DND-41 (cell line): Measurements from ENCODE around the gene FBXW7.

Experiments used
- ATAC-seq: fragments of 200-7000 bp; cut with Tn5 transposase; 3 replicates; pipeline ENCODE4 v1.9.1; 2021; ENCODE audit warnings: low read depth; ENCODE audit not compliant: insufficient read depth
- DNase-seq: peaks from one replicate; pipeline ENCODE4 v3.0.0-alpha.2; 2020
- H2AFZ ChIP-seq: 2 replicates; pipeline ENCODE4 v1.6.0; 2012; ENCODE audit warnings: low read depth, low read length
- H3K27ac ChIP-seq: 2 replicates; pipeline ENCODE4 v1.5.1; 2012; ENCODE audit warnings: low read length, inconsistent platforms
- H3K27me3 ChIP-seq: fragments of 200-600 bp; sonication (generic); 2 replicates; pipeline ENCODE4 v1.6.0; 2012; ENCODE audit warnings: low read length, mild to moderate bottlenecking, inconsistent platforms; ENCODE audit not compliant: insufficient read depth, poor library complexity
- H3K36me3 ChIP-seq: 2 replicates; pipeline ENCODE4 v1.5.1; 2012; ENCODE audit warnings: low read length, inconsistent platforms; ENCODE audit not compliant: insufficient read depth
- H3K4me1 ChIP-seq: 2 replicates; pipeline ENCODE4 v1.5.1; 2012; ENCODE audit warnings: mild to moderate bottlenecking, low read length; ENCODE audit not compliant: insufficient read depth
- H3K4me2 ChIP-seq: 2 replicates; pipeline ENCODE4 v1.6.0; 2012; ENCODE audit warnings: mild to moderate bottlenecking, moderate library complexity, low read length, inconsistent platforms; ENCODE audit not compliant: insufficient read depth
- H3K4me3 ChIP-seq, 2 experiments: fragments of 200-600 bp in 1 of 2; shearing (Covaris generic) in 1 of 2; 2 replicates each; pipeline ENCODE4 v1.5.1; 2012 to 2016; ENCODE audit warnings: inconsistent platforms in 2 of 2, low read length in 2 of 2, mild to moderate bottlenecking in 2 of 2, low read depth in 1 of 2, moderate library complexity in 1 of 2
- H3K79me2 ChIP-seq: 2 replicates; pipeline ENCODE4 v1.6.0; 2012; ENCODE audit warnings: low read length, inconsistent platforms; ENCODE audit not compliant: insufficient read depth
- H3K9ac ChIP-seq: 2 replicates; pipeline ENCODE4 v1.6.0; 2012; ENCODE audit warnings: low read depth, mild to moderate bottlenecking, inconsistent platforms, low read length, moderate library complexity
- H3K9me3 ChIP-seq: 2 replicates; pipeline ENCODE4 v1.5.1; 2012; ENCODE audit warnings: low read length, moderate library complexity, mild to moderate bottlenecking, inconsistent platforms; ENCODE audit not compliant: insufficient read depth, severe bottlenecking
- H4K20me1 ChIP-seq: 2 replicates; pipeline ENCODE4 v1.6.0; 2012; ENCODE audit warnings: low read length; ENCODE audit not compliant: insufficient read depth
- CTCF ChIP-seq: IDR thresholded peaks from 2 replicates; pipeline ENCODE4 v1.5.1; 2012; ENCODE audit warnings: borderline replicate concordance, low read length, moderate library complexity, mild to moderate bottlenecking; ENCODE audit not compliant: poor library complexity, severe bottlenecking; ENCODE audit errors: extremely low read depth
- EZH2 ChIP-seq: IDR thresholded peaks from 3 replicates; pipeline ENCODE4 v1.6.1; 2012; ENCODE audit warnings: borderline replicate concordance, low read depth, mild to moderate bottlenecking, moderate library complexity, low read length, inconsistent platforms; ENCODE audit not compliant: severe bottlenecking

FBXW7 gene

GRCh38 chr4:152516156-152516555 lies 19.7 kb downstream of the FBXW7 start:
- TF ChIP-seq CTCF = no peak
- no peaks in the 10 kb centered on the region for H3K27me3 ChIP-seq
- H3K9ac ChIP-seq = no peak overlapping the region
- peaks cover 12% of the 10 kb centered on the region; the same call in 1 of the 2 replicates for H4K20me1 ChIP-seq
- no peak overlapping the region for H3K27ac ChIP-seq
- H3K36me3 ChIP-seq = peaks cover 7% of the 10 kb centered on the region
- DNase-seq = no peak
- H3K9me3 ChIP-seq = no peaks in the 10 kb centered on the region
- H3K4me3 ChIP-seq = no peak overlapping the region
- H3K4me1 ChIP-seq = no peaks in the 10 kb centered on the region
- ATAC-seq = no peak
- peaks cover 77% of the 10 kb centered on the region for H3K79me2 ChIP-seq
- H2AFZ ChIP-seq = no peak overlapping the region
- H3K4me2 ChIP-seq = no peak overlapping the region

DNA sequence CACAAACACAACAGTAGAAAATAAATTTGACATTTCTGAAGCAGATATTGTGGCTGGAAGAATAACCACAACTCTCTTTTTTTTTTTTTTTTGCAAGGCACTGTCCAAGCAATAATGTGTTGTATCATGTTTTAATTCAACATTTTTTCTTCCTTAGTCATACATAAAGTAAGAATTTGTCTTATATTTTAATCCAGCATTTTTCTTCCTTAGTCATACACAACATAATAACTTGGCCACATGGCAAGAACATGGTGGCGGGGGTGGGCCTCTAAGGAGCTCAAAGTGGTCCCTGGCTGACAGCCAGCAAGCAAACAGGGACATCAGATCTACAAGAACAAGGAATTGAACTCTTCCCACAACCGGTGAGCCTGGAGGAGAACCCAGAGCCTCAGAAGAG lies 20.2 kb downstream of the FBXW7 start:
- Histone ChIP-seq H3K9me3 (no peaks in the 10 kb centered on the region), H3K79me2 (peaks cover 76% of the 10 kb centered on the region), H2AFZ (no peak overlapping the region), H3K4me1 (no peaks in the 10 kb centered on the region), H4K20me1 (peaks cover 12% of the 10 kb centered on the region; the same call in 1 of the 2 replicates), H3K9ac (no peak overlapping the region), H3K4me3 (no peak overlapping the region), H3K27me3 (no peaks in the 10 kb centered on the region), H3K4me2 (no peak overlapping the region), H3K27ac (no peak overlapping the region), H3K36me3 (peaks cover 4% of the 10 kb centered on the region)
- no peak for DNase-seq
- no peak for ATAC-seq
- no peak for TF ChIP-seq EZH2
- TF ChIP-seq CTCF = no peak

GRCh38 chr4:152514356-152514755 lies 21.5 kb downstream of the FBXW7 start:
- Histone ChIP-seq H3K27ac (no peak overlapping the region), H3K27me3 (no peaks in the 10 kb centered on the region), H3K4me3 (no peak overlapping the region), H3K9me3 (no peaks in the 10 kb centered on the region), H3K79me2 (peaks cover 74% of the 10 kb centered on the region), H2AFZ (no peak overlapping the region), H3K9ac (no peak overlapping the region), H3K36me3 (no peaks in the 10 kb centered on the region), H3K4me1 (no peaks in the 10 kb centered on the region), H4K20me1 (peaks cover 7% of the 10 kb centered on the region; the same call in 1 of the 2 replicates), H3K4me2 (no peak overlapping the region)
- ATAC-seq (no peak), DNase-seq (no peak)
- TF ChIP-seq EZH2 = no peak
- no peak for TF ChIP-seq CTCF

- no peak overlapping the region for H3K4me2 ChIP-seq
- H3K4me3 ChIP-seq = no peak overlapping the region
- H3K27ac ChIP-seq = no peak overlapping the region
- no peaks in the 10 kb centered on the region for H3K27me3 ChIP-seq
- ATAC-seq = no peak
- DNase-seq = no peak
- H3K4me1 ChIP-seq = no peaks in the 10 kb centered on the region
- H3K79me2 ChIP-seq = peaks cover 71% of the 10 kb centered on the region
- no peak overlapping the region for H3K9ac ChIP-seq
- no peaks in the 10 kb centered on the region for H3K36me3 ChIP-seq
- TF ChIP-seq CTCF = no peak
- TF ChIP-seq EZH2 = no peak
- no peak overlapping the region for H2AFZ ChIP-seq
- no peaks in the 10 kb centered on the region for H3K9me3 ChIP-seq
- H4K20me1 ChIP-seq = peaks cover 7% of the 10 kb centered on the region; the same call in 1 of the 2 replicates
These were observed 22.8 kb downstream of the FBXW7 start for GRCh38 chr4:152513078-152513477.
